ENCODE data around the gene SLAMF7.

DNA sequence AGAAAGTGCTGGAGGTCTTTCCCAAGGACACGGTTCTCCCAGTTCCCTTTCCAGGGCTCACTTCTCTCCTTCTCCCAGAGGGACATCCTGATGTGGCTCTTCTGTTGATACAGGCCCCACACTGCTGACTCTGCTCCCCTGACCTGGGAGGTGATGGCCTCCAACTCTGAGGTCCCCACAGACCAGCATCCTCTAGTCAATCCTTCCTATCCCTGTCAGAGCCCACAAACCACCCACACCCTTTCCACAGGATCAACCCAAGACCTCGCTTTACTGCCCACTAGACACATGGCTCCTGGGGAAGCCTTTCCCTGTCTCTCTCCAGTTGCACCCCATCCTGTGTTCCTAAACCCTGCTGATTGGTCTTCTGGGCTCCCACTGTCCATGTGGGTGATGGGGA lies 11.6 kb downstream of the SLAMF7 start:
- no peak for TF ChIP-seq JUNB (IDR thresholded peaks at IDR 0.05)
- no peak for TF ChIP-seq FOSL2 (IDR thresholded peaks at IDR 0.05)
- no peak for TF ChIP-seq FOSL2 (CRISPR knock-in tag; IDR thresholded peaks at IDR 0.05)
- TF ChIP-seq, protein P1, sequence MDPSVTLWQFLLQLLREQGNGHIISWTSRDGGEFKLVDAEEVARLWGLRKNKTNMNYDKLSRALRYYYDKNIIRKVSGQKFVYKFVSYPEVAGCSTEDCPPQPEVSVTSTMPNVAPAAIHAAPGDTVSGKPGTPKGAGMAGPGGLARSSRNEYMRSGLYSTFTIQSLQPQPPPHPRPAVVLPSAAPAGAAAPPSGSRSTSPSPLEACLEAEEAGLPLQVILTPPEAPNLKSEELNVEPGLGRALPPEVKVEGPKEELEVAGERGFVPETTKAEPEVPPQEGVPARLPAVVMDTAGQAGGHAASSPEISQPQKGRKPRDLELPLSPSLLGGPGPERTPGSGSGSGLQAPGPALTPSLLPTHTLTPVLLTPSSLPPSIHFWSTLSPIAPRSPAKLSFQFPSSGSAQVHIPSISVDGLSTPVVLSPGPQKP (IDR thresholded peaks at IDR 0.05; ENCODE audit: low read depth, low read length), result no peak
- TF ChIP-seq, protein P2, sequence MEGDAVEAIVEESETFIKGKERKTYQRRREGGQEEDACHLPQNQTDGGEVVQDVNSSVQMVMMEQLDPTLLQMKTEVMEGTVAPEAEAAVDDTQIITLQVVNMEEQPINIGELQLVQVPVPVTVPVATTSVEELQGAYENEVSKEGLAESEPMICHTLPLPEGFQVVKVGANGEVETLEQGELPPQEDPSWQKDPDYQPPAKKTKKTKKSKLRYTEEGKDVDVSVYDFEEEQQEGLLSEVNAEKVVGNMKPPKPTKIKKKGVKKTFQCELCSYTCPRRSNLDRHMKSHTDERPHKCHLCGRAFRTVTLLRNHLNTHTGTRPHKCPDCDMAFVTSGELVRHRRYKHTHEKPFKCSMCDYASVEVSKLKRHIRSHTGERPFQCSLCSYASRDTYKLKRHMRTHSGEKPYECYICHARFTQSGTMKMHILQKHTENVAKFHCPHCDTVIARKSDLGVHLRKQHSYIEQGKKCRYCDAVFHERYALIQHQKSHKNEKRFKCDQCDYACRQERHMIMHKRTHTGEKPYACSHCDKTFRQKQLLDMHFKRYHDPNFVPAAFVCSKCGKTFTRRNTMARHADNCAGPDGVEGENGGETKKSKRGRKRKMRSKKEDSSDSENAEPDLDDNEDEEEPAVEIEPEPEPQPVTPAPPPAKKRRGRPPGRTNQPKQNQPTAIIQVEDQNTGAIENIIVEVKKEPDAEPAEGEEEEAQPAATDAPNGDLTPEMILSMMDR (IDR thresholded peaks at IDR 0.05), result no peak
- TF ChIP-seq HDAC2 (IDR thresholded peaks at IDR 0.05), result no peak
- no peak for TF ChIP-seq EHMT2 (IDR thresholded peaks at IDR 0.05; ENCODE audit: low read depth)
- TF ChIP-seq ZSCAN20 (CRISPR knock-in tag; IDR thresholded peaks at IDR 0.05), result no peak
- TF ChIP-seq RAD21 (conservative IDR thresholded peaks at IDR 0.05 in 1 of 2, IDR thresholded peaks at IDR 0.05 in 1 of 2), result no peak
- TF ChIP-seq CHD2 (IDR thresholded peaks at IDR 0.05; ENCODE audit: low read length, partially characterized antibody), result no peak
- TF ChIP-seq CEBPB (IDR thresholded peaks at IDR 0.05), result no peak

Data from A549 (cell line).